Caki2 (cell line): Measurements from ENCODE around the gene TAF5L. TPM values are rescaled to one million over a fixed set of nuclear protein-coding genes. Genes with fewer than 3 reads are reported as not detected.
A peak's percentile ranks its signal among the peaks of the same experiment; 100 is the strongest.
"Not testable (repeated sequence)": the region's sequence is repeated elsewhere in the genome, so short reads cannot be mapped to it uniquely, and the experiment has no call there.

ENCODE experiments used
- DNase-seq: peaks from one replicate; pipeline ENCODE4 v3.0.0-alpha.2; 2015; ENCODE audit warnings: low read depth
- in situ Hi-C: cut with HindIII; loops from 2 replicates; pipeline ENCODE4 v1.10.0; 2016; ENCODE audit warnings: low sequenced_read_pairs, low pct_unique_long_range_greater_than_20kb, mixed read lengths
- total RNA-seq: library from RNA; depleted of rRNA; stranded (reverse); fragments of >200 nt; shearing (Covaris generic); gene quantifications from 2 replicates; pipeline ENCODE4 v1.2.3, GENCODE V29; 2014; ENCODE audit warnings: low replicate concordance

TAF5L gene
- total RNA-seq, 1 experiment from 2014 or later: 10.1 TPM

DNA sequence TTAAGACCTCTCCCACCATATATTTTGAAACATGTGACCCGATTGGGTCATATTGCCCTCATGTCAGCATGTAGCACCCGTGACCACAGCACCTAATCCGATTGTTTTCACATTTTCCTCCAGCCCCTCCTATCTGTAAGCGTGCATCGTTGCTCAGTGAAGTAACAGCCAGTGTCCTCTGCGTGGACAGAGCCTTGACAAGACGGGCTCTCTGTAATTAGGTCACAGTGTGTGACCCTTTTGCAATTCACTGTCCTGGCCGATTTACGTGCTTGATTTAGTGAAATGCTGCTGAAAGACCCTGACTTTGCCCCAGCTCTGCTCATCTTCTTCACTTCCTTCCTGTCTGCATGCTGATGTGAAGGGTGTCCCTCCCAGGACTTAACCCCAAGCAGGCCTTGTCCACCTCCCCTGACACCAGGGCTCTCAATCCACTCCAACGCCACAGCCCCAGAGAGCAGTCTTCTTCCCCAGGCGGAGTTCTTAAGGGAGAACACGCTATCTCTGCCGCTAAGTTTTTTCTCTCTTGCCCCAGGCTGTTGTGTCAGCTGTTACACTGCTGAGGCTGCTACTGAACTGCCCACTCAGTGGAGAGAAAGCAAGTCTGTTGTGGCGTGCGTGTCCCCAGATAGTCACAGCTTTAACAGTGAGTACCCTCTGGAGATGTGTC is 19.5 kb upstream of the TAF5L start:
- no peak for DNase-seq
- in situ Hi-C loops: no loop called here

GRCh38 chr1:229643996-229644745 is 18.2 kb upstream of the TAF5L start:
- in situ Hi-C loops: no loop called here
- DNase-seq: no peak

GRCh38 chr1:229642970-229643369 is 17.0 kb upstream of the TAF5L start:
- DNase-seq: no peak
- in situ Hi-C loops: no loop called here

- in situ Hi-C loops: no loop called here
- DNase-seq: no peak
Observed at GRCh38 chr1:229642376-229642775, 16.5 kb upstream of the TAF5L start.

DNA sequence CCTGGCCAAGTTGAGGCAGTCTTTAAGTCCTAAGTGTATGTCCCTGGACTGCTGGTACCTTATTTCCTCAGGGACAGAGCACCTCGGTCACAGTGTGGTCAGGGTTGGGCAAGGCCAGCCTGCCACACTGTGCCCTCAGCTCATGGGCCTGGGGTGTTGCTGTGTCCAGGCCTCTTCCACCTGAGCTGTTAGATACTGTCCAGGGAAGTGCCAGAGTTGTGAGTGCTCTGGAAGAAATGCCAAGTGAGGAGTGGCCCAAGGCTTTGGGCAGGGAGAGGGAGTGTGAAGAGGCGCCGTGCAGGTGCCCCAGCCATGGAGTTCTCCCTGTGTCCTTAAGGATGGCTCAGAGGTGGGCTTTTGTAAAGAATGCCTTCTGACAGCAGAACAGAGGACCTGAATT is 15.4 kb upstream of the TAF5L start:
- in situ Hi-C loops: no loop called here
- no peak for DNase-seq

DNA sequence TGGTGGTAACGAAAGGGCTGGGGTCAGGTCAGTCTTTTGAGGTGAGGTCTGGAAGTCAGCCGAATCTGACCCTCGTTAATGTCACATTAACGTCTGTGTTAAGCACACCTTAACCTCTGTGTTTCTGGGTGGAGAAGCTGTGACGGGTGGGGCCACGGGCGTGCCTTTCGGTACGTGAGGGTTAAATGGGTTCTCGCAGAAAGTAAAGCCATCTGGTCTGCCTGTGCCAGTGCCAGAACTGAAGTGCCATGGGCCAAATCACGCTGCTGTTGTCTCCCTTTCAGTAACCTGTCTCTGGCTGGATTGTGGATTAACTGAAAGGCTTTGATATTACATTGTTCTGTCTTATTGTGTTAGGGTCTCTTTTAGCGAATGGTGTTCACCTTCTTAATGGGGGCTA is 14.5 kb upstream of the TAF5L start:
- in situ Hi-C loops: no loop called here
- DNase-seq: no peak

DNA sequence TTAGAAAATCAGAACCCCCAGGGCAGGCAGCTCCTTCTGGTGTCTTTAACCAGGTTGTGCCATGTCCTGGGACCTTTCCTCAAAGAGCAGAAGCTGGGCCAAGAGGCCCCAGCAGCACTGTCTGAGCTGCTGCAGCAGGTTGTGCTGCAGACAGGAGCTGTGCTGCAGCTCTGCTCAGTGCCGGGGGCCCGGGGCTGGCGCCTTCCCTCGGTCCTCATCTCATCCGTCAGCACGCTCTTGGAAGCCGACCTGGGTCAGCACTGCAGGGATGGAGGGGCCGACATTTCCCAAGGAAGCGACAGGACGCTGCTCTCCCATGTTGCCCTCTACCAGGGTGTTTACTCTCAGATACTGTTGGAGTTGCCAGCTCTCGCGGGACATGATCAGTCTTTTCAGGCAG is 11.8 kb upstream of the TAF5L start:
- in situ Hi-C loops: no loop called here
- DNase-seq: no peak

- in situ Hi-C loops: no loop called here
- DNase-seq: no peak
Observed at GRCh38 chr1:229636042-229636441, 10.1 kb upstream of the TAF5L start.

- DNase-seq: no peak
- in situ Hi-C loops: no loop called here
Observed at GRCh38 chr1:229631966-229632365, 6.0 kb upstream of the TAF5L start.

GRCh38 chr1:229631148-229631547 is 5.2 kb upstream of the TAF5L start:
- in situ Hi-C loops: no loop called here
- no peak for DNase-seq

DNA sequence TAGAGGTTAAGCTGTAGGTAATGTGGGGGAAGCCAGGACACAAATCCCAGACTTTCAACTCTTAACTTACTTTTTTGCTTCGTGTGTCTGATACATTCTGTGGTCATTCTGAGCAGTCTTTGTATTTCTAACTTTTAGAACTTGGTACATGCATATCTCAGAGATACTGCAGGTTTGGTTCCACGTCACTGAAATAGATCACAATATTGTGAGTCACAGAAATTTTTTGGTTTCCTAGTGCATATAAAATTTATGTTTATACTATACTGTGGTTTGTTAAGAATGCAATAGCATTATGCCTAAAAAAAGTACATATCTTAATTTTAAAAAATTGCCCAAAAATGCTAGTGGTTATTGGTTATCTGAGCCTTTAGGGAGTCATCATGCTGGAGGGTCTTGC is 3.3 kb upstream of the TAF5L start:
- DNase-seq: no peak
- in situ Hi-C loops: no loop called here

GRCh38 chr1:229627003-229627402 is 1.1 kb upstream of the TAF5L start:
- no peak for DNase-seq

DNA sequence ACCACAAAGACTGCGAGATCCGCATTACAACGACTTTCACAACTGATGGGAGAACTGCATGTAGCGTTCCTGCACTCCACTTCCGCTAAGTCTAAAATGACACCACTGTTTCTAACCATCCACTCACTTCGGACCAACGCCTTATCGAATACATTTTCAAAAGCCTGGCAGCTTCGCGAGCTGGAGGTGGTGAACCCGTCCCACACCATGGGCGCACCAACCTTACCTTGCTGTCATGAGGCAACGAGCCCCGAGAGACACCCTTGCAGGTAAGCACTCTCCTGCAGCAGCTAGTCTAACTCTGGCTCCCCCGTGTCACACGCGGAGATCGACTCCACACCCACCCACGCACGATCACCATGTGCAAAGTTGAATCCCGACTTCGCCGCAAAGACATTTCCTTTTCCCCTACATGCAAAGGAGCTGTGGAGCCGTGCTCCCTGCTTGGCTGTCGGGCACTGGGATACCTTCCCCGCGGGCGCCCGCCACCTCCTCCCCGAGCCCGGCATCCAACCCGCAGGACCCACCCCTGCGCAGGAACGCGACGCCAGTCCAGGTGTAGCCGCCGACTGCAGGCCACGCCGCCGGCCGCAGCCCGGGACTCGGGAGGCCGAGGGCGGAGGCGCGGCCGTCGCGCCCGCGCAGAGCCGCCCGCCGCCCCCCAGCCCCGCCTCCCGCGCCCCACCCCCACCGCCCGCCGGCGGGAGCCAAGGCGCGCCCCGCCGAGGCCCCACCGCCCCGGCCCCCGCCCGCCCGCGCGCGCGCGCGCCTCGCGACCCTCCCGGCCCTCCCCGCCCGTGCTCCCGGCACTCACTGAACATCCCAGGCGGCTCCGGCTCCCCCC is 629 bp downstream of the TAF5L start:
- in situ Hi-C loops: no loop called here
- peak; percentile 54 for DNase-seq

More at GRCh38 chr1:229627003-229627402, 1.1 kb upstream of the TAF5L start:
- in situ Hi-C loops: no loop called here

GRCh38 chr1:229624521-229625070 is 1.3 kb downstream of the TAF5L start:
- DNase-seq: no peak
- in situ Hi-C loops: no loop called here

GRCh38 chr1:229623838-229624237 is 2.1 kb downstream of the TAF5L start:
- DNase-seq: no peak
- in situ Hi-C loops: no loop called here

GRCh38 chr1:229623225-229623624 is 2.7 kb downstream of the TAF5L start:
- no peak for DNase-seq
- in situ Hi-C loops: no loop called here

- in situ Hi-C loops, DNase-seq: not testable (repeated sequence)
Observed at GRCh38 chr1:229622641-229623120, 3.2 kb downstream of the TAF5L start.

DNA sequence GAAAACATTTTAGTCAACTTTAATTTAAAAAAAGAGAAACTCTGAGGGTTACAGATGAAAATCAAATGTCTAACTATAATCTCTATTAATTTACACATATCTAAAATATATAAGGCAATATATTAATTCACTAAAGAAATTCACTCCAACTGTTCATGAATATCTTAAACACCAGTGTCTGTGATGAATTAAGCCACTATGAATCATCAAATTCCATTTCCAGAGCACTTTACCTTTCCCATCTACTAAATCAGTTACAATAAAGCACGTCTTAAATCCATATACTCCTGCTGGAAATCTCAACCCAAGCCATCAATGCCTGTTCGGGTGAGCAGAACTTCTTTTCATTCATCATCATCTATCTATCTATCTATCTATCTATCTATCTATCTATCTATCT is 4.3 kb downstream of the TAF5L start:
- in situ Hi-C loops: no loop called here
- no peak for DNase-seq

DNA sequence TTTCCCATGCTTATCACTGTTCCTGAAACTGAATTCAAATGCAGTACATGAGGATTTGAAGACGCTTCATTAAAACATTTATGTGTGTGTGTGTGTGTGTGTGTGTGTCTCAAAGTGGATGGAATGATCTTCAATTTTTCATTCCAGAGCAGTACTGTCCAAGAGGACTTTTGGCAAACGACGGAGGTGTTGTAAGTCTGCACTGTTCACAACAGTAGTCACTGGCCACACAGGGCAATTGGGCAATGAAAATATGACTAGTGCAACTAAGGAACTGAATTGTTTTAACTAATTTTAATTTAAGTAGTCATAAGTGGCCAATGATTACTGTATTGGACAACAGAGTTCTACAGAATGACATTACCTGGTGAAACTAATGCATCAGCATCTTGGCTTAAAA is 5.0 kb downstream of the TAF5L start:
- in situ Hi-C loops: no loop called here
- no peak for DNase-seq
